WTC11 (cell line): ENCODE results near the gene C13orf46. TPM values are rescaled to one million over a fixed set of nuclear protein-coding genes. Genes with fewer than 3 reads are reported as not detected.
A peak's percentile ranks its signal among the peaks of the same experiment; 100 is the strongest.

Experiments
- ATAC-seq: fragments of 200-7000 bp; cut with Tn5 transposase; 2 replicates; pipeline ENCODE4 v1.10.0; 2021; ENCODE audit warnings: mild to moderate bottlenecking, moderate library complexity
- CTCF ChIA-PET: fragments of 300-600 bp; sonication (Branson Sonifier 250); formaldehyde crosslinking; loops from one replicate; lab custom pipeline; 2021; ENCODE audit warnings: antibody characterized with exemption; lab: Charles Lee
- POLR2A ChIA-PET: fragments of 350-600 bp; sonication (Branson Sonifier 250); formaldehyde crosslinking; loops from one replicate; lab custom pipeline; 2021; ENCODE audit warnings: antibody characterized with exemption; lab: Charles Lee
- DNase-seq: peaks from one replicate; pipeline ENCODE4 v3.0.0; 2021; ENCODE audit warnings: low spot score
- H3K27ac Mint-ChIP-seq: 2 replicates; pipeline ENCODE4 v1.8.0; 2021; ENCODE audit warnings: mixed read lengths
- H3K27me3 Mint-ChIP-seq: 2 replicates; pipeline ENCODE4 v1.8.0; 2021; ENCODE audit warnings: low read depth, mild to moderate bottlenecking, moderate library complexity, mixed read lengths
- H3K36me3 Mint-ChIP-seq: 2 replicates; pipeline ENCODE4 v1.8.0; 2021; ENCODE audit warnings: mixed read lengths
- H3K4me1 Mint-ChIP-seq: 2 replicates; pipeline ENCODE4 v1.8.0; 2022; ENCODE audit warnings: mixed read lengths
- H3K4me3 Mint-ChIP-seq: 2 replicates; pipeline ENCODE4 v1.8.0; 2021; ENCODE audit warnings: mild to moderate bottlenecking, moderate library complexity, mixed read lengths
- H3K9me3 Mint-ChIP-seq: 2 replicates; pipeline ENCODE4 v1.8.0; 2021; ENCODE audit warnings: mixed read lengths
- CDX4 ChIP-seq: fragments of 250-450 bp; sonication (Bioruptor Pico); IDR thresholded peaks from 2 replicates; pipeline ENCODE4 v1.9.0; 2021; ENCODE audit warnings: moderate library complexity, mild to moderate bottlenecking, inconsistent platforms, borderline replicate concordance
- CREB1 ChIP-seq: sonication (generic); formaldehyde crosslinking; IDR thresholded peaks from 2 replicates; pipeline ENCODE4 v1.8.0; 2023; ENCODE audit warnings: mild to moderate bottlenecking, missing genetic modification reagents
- CREM ChIP-seq: sonication (generic); formaldehyde crosslinking; IDR thresholded peaks from 2 replicates; pipeline ENCODE4 v1.8.1; 2022; ENCODE audit warnings: mild to moderate bottlenecking, missing genetic modification reagents, moderate library complexity
- ETV6 ChIP-seq: sonication (generic); formaldehyde crosslinking; IDR thresholded peaks from 2 replicates; pipeline ENCODE4 v1.8.1; 2022; ENCODE audit warnings: mild to moderate bottlenecking, missing genetic modification reagents
- NR3C1 ChIP-seq: sonication (generic); formaldehyde crosslinking; conservative IDR thresholded peaks from 2 replicates; pipeline ENCODE4 v1.8.1; 2023; ENCODE audit warnings: low read depth, mild to moderate bottlenecking, missing genetic modification reagents
- OVOL2 ChIP-seq: fragments of 250-450 bp; sonication (Bioruptor Pico); IDR thresholded peaks from 2 replicates; pipeline ENCODE4 v1.9.0; 2021; ENCODE audit warnings: mild to moderate bottlenecking, borderline replicate concordance
- SMAD4 ChIP-seq: sonication (generic); formaldehyde crosslinking; IDR thresholded peaks from 2 replicates; pipeline ENCODE4 v1.8.0; 2022; ENCODE audit warnings: mild to moderate bottlenecking, missing genetic modification reagents
- STAT6 ChIP-seq: sonication (generic); formaldehyde crosslinking; conservative IDR thresholded peaks from 2 replicates; pipeline ENCODE4 v1.8.1; 2023; ENCODE audit warnings: mild to moderate bottlenecking, low read depth, missing genetic modification reagents, moderate library complexity
- ZBTB43 ChIP-seq: sonication (generic); formaldehyde crosslinking; IDR thresholded peaks from 2 replicates; pipeline ENCODE4 v1.8.1; 2023; ENCODE audit warnings: mild to moderate bottlenecking, missing genetic modification reagents
- ZMAT4 ChIP-seq: fragments of 250-450 bp; sonication (Bioruptor Pico); IDR thresholded peaks from 2 replicates; pipeline ENCODE4 v1.9.0; 2021; ENCODE audit warnings: mild to moderate bottlenecking
- ZNF219 ChIP-seq: sonication (generic); formaldehyde crosslinking; IDR thresholded peaks from 2 replicates; pipeline ENCODE4 v1.8.0; 2023; ENCODE audit warnings: missing genetic modification reagents, mild to moderate bottlenecking, borderline replicate concordance
- ZNF263 ChIP-seq: sonication (generic); formaldehyde crosslinking; IDR thresholded peaks from 2 replicates; pipeline ENCODE4 v1.8.1; 2022; ENCODE audit warnings: low read depth, mild to moderate bottlenecking, moderate library complexity, missing genetic modification reagents
- ZNF281 ChIP-seq: sonication (generic); formaldehyde crosslinking; IDR thresholded peaks from 2 replicates; pipeline ENCODE4 v1.8.0; 2023; ENCODE audit warnings: mild to moderate bottlenecking, missing genetic modification reagents
- ZNF317 ChIP-seq: sonication (generic); formaldehyde crosslinking; IDR thresholded peaks from 2 replicates; pipeline ENCODE4 v1.8.1; 2023; ENCODE audit warnings: low read depth, mild to moderate bottlenecking, moderate library complexity, missing genetic modification reagents, borderline replicate concordance
- ZNF512 ChIP-seq: sonication (generic); formaldehyde crosslinking; IDR thresholded peaks from 2 replicates; pipeline ENCODE4 v1.8.1; 2022; ENCODE audit warnings: missing genetic modification reagents, borderline replicate concordance
- ZNF532 ChIP-seq: fragments of 250-450 bp; sonication (Bioruptor Pico); IDR thresholded peaks from 2 replicates; pipeline ENCODE4 v1.9.0; 2021; ENCODE audit warnings: mild to moderate bottlenecking, borderline replicate concordance
- total RNA-seq: library from RNA; stranded (reverse); gene quantifications from 3 replicates; pipeline ENCODE4 v1.2.3, GENCODE V29; 2021

C13orf46 gene
- total RNA-seq, 1 experiment from 2014 or later = 0.50 TPM

GRCh38 chr13:114022309-114022669 lies 48.4 kb upstream of the C13orf46 start:
- Mint-ChIP-seq H3K9me3 (no peaks in the 10 kb centered on the region), H3K4me1 (peaks cover 7% of the 10 kb centered on the region), H3K27me3 (no peaks in the 10 kb centered on the region), H3K4me3 (no peak overlapping the region), H3K36me3 (peaks cover 2% of the 10 kb centered on the region; the same call in 1 of the 2 replicates), H3K27ac (no peak overlapping the region)
- ATAC-seq (no peak), DNase-seq (no peak)
- no peak for TF ChIP-seq SMAD4 (CRISPR knock-in tag)
- no peak for TF ChIP-seq ZMAT4
- no peak for TF ChIP-seq STAT6 (CRISPR knock-in tag)
- POLR2A ChIA-PET = no interaction called here
- CTCF ChIA-PET = no interaction called here

GRCh38 chr13:114021464-114022308 lies 47.8 kb upstream of the C13orf46 start:
- TF ChIP-seq ZNF263 (CRISPR knock-in tag) (no peak), ZBTB43 (no peak), CREB1 (CRISPR knock-in tag) (no peak), ZNF219 (CRISPR knock-in tag) (no peak), ZNF317 (CRISPR knock-in tag) (no peak), CREM (no peak), ETV6 (CRISPR knock-in tag) (no peak), NR3C1 (CRISPR knock-in tag) (no peak), ZNF532 (no peak), OVOL2 (CRISPR knock-in tag) (no peak), ZNF512 (no peak), ZNF281 (CRISPR knock-in tag) (no peak), CDX4 (CRISPR knock-in tag) (no peak)
- DNase-seq = no peak
- H3K9me3 Mint-ChIP-seq = no peaks in the 10 kb centered on the region

More at GRCh38 chr13:114021464-114022308, 47.8 kb upstream of the C13orf46 start:
- no peaks in the 10 kb centered on the region for H3K27me3 Mint-ChIP-seq
- H3K27ac Mint-ChIP-seq = peak overlapping the region; percentile 41; the same call in 1 of the 2 replicates
- no peak for ATAC-seq
- peaks cover 7% of the 10 kb centered on the region for H3K4me1 Mint-ChIP-seq
- H3K36me3 Mint-ChIP-seq = peaks cover 2% of the 10 kb centered on the region; the same call in 1 of the 2 replicates
- ChIA-PET CTCF (no interaction called here), POLR2A (no interaction called here)
- no peak overlapping the region for H3K4me3 Mint-ChIP-seq
